HuH-7.5 (cell line): Measurements from ENCODE around the gene WIPF2.

Experiments
- DNase-seq: peaks from one replicate; pipeline ENCODE4 v3.0.0; 2011; ENCODE audit warnings: low spot score

The WIPF2 gene

DNA sequence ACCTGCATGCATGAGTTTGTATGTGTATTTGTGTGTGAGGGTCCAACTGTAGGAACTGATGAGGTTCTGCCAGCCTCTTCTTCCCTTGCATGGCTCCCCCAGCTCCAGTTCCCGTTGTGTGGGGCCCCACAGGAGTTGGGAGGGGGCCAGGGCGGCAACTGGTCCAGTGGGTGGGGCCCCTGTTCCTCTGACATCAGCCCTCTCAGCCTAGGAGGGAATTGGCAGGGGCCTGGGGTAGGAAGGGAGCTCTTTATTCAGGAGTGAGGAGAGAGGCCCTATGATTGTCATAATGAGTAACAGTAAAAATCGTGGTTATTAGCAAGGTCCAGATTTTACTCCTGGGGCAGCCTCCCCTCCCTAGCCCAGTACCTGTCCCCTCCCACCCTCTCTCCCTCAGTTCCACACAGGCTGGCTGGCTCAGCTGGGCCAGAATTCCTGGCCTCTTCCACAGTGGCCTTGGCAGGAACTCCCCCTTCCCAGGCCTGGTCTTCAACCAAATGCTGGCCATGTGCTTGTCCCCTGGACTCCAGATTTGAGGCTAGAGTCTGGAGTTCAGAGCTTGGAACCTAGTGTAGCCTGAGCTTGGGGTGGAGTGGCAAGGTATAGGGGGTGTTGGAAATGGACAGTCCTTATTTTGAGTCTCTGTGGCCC, 108.8 kb downstream of the WIPF2 start:
- DNase-seq: no peak

DNA sequence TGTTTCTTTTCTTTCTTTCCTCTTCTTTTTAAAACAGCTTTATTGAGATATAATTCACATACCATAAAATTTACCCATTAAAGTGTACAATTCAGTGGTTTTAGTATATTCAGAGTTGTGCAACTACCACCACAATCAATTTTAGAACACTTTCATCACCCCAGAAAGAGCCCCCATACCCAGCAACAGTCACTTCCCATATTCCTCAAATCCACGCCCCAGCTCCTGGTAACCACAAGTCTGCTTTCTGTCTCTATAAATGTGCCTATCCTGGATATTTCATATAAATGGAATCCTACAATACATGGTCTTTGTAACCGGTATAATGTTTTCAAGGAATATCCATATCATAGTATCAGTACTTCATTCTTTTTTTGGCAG, 109.3 kb downstream of the WIPF2 start:
- DNase-seq: no peak

DNA sequence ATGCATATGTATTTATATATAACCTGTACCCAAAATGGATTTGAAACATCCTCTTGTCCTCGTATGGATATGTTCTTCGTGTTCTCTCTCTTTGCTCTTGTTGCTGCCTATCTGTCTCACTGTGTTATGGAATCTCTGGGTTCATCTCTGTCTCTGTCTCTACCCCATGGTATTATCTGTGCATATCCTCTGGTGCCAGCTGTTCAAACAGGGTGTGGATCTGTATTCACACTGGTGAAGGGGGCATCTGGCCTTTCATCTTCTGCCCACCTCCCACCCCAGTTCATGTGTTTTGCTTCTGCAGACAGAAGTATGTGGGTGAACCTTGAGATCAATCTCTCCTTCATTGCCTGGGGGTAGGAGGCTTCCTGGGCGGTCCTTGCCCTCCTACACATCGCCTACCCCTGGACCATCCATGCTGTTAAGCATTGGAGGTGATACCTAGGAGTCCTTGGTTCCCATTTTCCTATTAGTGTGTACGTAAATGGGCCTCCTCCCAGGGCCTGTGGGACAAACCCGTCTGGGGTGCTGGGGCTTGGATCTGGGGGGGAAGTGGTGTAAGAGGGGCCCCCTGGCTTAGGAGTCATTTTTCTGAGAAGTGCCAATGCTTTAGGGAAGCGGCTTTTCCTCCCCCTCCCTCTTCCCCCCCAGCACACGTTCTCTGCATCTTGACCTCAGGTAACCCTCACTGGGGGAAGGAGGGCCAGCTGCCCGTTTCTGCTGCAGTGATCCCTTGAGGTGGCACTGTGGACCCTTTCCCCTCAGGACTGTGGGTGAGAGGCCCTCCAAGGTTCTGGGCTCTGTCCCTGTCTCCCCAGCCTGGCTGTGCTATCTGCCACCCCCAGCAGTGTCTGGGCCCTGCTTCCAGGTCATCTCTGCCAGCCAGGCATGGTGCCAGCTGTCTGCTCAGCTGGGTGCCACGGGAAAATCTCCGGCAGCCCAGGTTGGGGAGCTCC, 111.0 kb downstream of the WIPF2 start:
- no peak for DNase-seq

DNA sequence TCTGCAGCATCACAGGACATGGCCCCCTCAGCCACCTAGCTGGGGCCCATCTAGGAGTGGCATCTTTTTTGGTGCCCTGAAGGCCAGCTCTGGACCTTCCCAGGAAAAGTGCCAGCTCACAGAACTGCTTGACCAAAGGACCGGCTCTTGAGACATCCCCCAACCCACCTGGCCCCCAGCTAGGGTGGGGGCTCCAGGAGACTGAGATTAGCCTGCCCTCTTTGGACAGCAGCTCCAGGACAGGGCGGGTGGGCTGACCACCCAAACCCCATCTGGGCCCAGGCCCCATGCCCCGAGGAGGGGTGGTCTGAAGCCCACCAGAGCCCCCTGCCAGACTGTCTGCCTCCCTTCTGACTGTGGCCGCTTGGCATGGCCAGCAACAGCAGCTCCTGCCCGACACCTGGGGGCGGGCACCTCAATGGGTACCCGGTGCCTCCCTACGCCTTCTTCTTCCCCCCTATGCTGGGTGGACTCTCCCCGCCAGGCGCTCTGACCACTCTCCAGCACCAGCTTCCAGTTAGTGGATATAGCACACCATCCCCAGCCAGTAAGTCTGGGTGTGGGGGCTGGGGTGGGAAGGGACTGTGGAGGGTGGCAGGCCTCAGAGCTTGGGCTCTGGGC, 111.9 kb downstream of the WIPF2 start:
- DNase-seq: no peak

DNA sequence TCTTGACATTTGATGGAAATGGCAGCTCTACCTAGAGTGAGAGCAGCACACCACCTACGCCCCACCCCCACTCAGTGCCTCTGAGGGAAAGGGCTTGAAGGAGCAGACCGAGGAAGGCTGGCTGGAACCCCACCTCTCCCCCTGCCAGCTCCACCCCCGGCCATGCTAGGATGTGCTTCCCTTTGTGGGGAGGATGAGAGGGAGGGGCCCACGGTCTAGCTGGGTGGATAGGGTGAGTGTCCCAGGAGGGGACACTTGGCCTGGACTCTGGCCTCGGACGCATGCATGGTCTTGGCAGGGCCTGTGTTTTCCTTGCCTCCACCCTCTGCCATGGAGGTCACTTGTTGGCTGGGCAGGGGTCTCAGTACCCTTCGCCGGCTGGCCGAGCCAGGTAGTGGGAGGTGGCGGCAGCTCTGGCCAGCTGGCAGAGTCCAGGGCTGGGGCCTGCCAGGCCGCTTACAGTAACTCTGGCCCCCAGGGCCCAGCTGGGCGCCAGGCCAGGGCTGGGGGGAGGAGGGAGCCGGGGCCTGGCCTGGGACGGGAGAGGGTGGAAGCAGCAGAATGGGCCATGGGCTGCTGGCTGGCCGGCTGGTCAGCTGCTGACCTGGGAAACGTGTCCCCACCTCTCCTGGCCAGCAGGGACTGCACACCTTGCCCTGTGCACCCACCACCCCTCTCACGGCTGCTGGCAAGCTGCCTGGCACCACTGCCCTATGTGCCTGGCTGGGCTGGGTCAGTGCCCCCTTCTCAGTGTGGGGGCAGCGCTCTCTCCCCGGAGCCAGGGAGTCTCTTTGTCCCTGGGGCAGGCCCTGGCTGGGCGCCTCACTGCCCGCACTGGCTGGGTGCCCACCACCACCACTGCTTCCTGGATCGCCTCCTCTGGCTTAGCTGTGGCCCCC, 112.9 kb downstream of the WIPF2 start:
- no peak for DNase-seq
